Measurements from ENCODE around the gene JAM3.
"Not testable (repeated sequence)": the region's sequence is repeated elsewhere in the genome, so short reads cannot be mapped to it uniquely, and the experiment has no call there.

Gene JAM3

DNA sequence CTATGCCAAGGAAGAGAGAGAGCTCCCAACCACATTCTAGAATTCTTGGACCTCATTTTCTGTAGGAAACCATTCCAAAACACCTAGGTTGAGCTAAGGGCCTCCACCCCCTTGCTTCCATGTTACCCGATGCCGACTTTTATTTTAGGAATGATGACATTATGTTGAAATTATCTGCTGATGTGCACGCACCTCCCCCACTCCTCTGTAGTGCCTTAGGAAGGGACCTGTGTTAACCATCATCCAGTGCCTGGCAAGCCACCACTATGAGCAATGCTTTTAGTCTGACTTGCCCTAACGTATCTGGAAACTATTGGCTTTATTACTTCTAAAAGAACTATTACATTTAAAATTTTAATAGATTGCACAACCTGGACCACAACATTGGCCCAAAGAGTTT is 112.8 kb downstream of the JAM3 start:
- DNase-seq (ENCODE audit: low read depth) = no peak
- TF ChIP-seq, protein P1, sequence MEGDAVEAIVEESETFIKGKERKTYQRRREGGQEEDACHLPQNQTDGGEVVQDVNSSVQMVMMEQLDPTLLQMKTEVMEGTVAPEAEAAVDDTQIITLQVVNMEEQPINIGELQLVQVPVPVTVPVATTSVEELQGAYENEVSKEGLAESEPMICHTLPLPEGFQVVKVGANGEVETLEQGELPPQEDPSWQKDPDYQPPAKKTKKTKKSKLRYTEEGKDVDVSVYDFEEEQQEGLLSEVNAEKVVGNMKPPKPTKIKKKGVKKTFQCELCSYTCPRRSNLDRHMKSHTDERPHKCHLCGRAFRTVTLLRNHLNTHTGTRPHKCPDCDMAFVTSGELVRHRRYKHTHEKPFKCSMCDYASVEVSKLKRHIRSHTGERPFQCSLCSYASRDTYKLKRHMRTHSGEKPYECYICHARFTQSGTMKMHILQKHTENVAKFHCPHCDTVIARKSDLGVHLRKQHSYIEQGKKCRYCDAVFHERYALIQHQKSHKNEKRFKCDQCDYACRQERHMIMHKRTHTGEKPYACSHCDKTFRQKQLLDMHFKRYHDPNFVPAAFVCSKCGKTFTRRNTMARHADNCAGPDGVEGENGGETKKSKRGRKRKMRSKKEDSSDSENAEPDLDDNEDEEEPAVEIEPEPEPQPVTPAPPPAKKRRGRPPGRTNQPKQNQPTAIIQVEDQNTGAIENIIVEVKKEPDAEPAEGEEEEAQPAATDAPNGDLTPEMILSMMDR (IDR thresholded peaks at IDR 0.05; ENCODE audit: low read depth, low read length, missing control alignments) = no peak
- no peak overlapping the region for H3K4me3 ChIP-seq (ENCODE audit: low read depth, low read length)
- in situ Hi-C loops (cut with HindIII; ENCODE audit: low sequenced_read_pairs) = no loop called here

DNA sequence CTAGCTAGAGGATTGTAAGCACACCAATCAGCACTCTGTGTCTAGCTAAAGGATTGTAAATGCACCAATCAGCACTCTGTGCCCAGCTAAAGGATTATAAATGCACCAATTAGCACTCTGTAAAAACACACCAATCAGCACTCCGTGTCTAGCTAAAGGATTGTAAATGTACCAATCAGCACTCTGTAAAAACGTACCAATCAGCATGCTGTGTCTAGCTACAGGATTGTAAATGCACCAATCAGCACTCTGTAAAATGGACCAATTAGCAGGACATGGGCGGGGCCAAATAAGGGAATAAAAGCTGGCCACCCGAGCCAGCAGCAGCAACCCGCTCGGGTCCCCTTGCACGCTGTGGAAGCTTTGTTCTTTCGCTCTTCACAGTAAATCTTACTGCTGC is 119.2 kb downstream of the JAM3 start:
- DNase-seq (ENCODE audit: low read depth); H3K4me3 ChIP-seq (ENCODE audit: low read depth, low read length); in situ Hi-C loops (cut with HindIII; ENCODE audit: low sequenced_read_pairs): not testable (repeated sequence)

DNA sequence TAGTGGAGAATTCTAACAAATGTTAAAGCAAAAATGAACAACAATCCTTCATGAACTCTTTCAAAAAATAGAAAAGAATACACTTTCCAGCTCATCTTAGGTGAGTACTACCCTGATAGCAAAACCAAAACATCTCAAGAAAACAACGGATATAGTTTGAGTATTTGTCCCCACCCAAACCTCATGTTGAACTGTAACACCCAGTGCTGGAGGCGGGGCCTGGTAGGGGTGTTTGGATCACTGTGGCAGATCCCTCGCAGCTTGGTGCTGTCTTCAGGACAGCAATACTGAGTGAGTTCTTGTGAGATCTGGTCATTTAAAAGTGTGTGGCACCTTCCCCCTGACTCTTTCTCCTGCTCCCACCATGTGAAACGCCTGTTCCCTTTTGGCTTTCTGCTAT is 127.9 kb downstream of the JAM3 start:
- TF ChIP-seq, protein P1 (IDR thresholded peaks at IDR 0.05; ENCODE audit: low read depth, low read length, missing control alignments) = no peak
- in situ Hi-C loops (cut with HindIII; ENCODE audit: low sequenced_read_pairs) = no loop called here
- no peak for DNase-seq (ENCODE audit: low read depth)
- no peak overlapping the region for H3K4me3 ChIP-seq (ENCODE audit: low read depth, low read length)

- in situ Hi-C loops (cut with HindIII; ENCODE audit: low sequenced_read_pairs) = no loop called here
- no peak for DNase-seq (ENCODE audit: low read depth)
Measured at GRCh38 chr11:134199531-134199930, 130.7 kb downstream of the JAM3 start.

DNA sequence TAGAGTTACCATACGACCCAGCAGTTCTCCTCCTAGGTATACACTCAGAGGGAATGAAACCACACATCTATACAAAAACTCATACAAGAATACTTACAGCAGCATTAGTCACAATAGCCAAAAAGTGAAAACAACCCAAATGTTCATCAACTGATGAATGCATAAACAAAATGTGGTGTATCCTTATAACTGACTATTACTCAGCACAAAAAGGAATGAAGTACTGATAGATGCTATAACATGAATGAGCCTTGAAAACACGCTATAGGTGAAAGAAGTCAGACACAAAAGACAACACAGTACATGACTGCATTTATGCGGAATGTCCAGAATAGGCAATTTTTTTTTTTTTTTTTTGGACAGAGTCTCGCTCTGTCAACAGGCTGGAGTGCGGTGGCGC is 131.8 kb downstream of the JAM3 start:
- TF ChIP-seq, protein P1 (IDR thresholded peaks at IDR 0.05; ENCODE audit: low read depth, low read length, missing control alignments) = no peak
- H3K4me3 ChIP-seq (ENCODE audit: low read depth, low read length) = no peak overlapping the region
- no peak for DNase-seq (ENCODE audit: low read depth)
- in situ Hi-C loops (cut with HindIII; ENCODE audit: low sequenced_read_pairs) = no loop called here

More at GRCh38 chr11:134199531-134199930, 130.7 kb downstream of the JAM3 start:
- TF ChIP-seq, protein P1 (IDR thresholded peaks at IDR 0.05; ENCODE audit: low read depth, low read length, missing control alignments) = no peak
- H3K4me3 ChIP-seq (ENCODE audit: low read depth, low read length) = no peak overlapping the region
